Naive B cell (primary cell): ENCODE results near the gene ALPP. TPM values are rescaled to one million over a fixed set of nuclear protein-coding genes. Genes with fewer than 3 reads are reported as not detected.
"Not testable (repeated sequence)": the region's sequence is repeated elsewhere in the genome, so short reads cannot be mapped to it uniquely, and the experiment has no call there.

Source experiments
- ATAC-seq, 2 donors: fragments of 150-1000 bp; cut with Tn5 transposase; 2 replicates each; pipeline ENCODE4 v1.10.0; 2021; ENCODE audit warnings: low read depth in 2 of 2, mild to moderate bottlenecking in 2 of 2, moderate library complexity in 2 of 2
- DNase-seq: peaks from one replicate; pipeline ENCODE4 v3.0.0; 2022
- H3K27ac Mint-ChIP-seq, 6 donors: one replicate each; pipeline ENCODE4 v1.8.0; 2020 to 2022; ENCODE audit warnings: mild to moderate bottlenecking in 6 of 6, mixed read lengths in 6 of 6, moderate library complexity in 5 of 6, inconsistent platforms in 2 of 6
- H3K27me3 Mint-ChIP-seq, 3 donors: one replicate each; pipeline ENCODE4 v1.8.0; 2021 to 2022; ENCODE audit warnings: mixed read lengths in 3 of 3, mild to moderate bottlenecking in 1 of 3
- H3K36me3 Mint-ChIP-seq, 2 donors: one replicate each; pipeline ENCODE4 v1.8.0; 2020 to 2022; ENCODE audit warnings: mixed read lengths in 2 of 2, inconsistent platforms in 1 of 2, mild to moderate bottlenecking in 1 of 2
- H3K4me1 Mint-ChIP-seq, 3 donors: one replicate each; pipeline ENCODE4 v1.8.0; 2020 to 2022; ENCODE audit warnings: mixed read lengths in 3 of 3, inconsistent platforms in 1 of 3, mild to moderate bottlenecking in 1 of 3, moderate library complexity in 1 of 3
- H3K4me3 Mint-ChIP-seq, 8 donors: one replicate each; pipeline ENCODE4 v1.8.0; 2020 to 2022; ENCODE audit warnings: mild to moderate bottlenecking in 8 of 8, mixed read lengths in 8 of 8, moderate library complexity in 8 of 8, inconsistent platforms in 2 of 8
- H3K9me3 Mint-ChIP-seq, 7 donors: one replicate each; pipeline ENCODE4 v1.8.0; 2020 to 2022; ENCODE audit warnings: mixed read lengths in 7 of 7, mild to moderate bottlenecking in 5 of 7, inconsistent platforms in 2 of 7, moderate library complexity in 1 of 7
- polyA plus RNA-seq, 6 donors: library from polyadenylated mRNA; unstranded; fragments of 300-500 nt; fragmentation: Illumina TruSeq; gene quantifications; one replicate each; pipeline ENCODE4 v1.2.3, GENCODE V29; 2021; ENCODE audit warnings: low read depth in 6 of 6

The ALPP gene
- polyA plus RNA-seq, 6 donors from 2014 or later: 0.26 to 0.69 (median 0.40) TPM; not detected in 3

DNA sequence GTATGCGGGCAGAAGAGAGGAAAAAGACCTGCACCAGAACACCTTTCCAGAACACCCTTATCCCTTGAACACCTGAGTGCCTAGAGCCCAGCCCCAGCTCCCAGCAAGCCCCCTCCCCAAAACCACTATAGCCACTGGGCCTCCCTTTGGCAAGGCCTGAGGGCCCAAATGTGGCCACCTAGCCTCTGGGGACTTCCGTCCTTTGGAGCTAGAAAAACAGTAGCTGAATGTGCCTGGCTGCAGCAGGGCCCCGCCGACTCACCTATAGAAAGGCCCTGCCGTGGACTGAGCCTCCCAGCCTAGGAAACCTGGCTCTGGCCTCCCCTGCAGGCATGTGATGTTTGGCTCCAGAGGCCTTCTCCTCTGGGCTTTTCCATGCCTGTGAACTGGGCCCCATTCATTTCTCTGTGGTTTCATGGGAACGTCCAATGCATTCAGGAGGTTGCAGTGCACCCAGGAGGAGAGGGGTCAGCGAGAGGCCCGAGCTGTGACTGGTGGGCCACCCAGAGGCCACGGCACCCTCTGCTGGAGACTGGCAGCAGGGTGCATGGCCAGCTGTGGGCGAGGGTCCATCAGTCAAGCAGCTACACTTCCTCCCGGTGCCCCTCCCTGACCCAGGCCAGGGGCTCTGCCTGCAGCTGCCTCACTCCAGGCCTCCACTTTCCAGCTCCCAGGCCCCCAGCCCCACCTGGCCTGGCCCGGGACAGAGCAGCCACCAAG, 15.3 kb upstream of the ALPP start:
- not testable (repeated sequence) for DNase-seq, ATAC-seq, H3K27me3 Mint-ChIP-seq, H3K36me3 Mint-ChIP-seq, H3K9me3 Mint-ChIP-seq
- peaks cover 8 to 17% (median 16%) of the 10 kb centered on the region in 3 donors for H3K4me1 Mint-ChIP-seq
- peak overlapping the region; percentile 16 to 89 (median 84) for H3K4me3 Mint-ChIP-seq
- H3K27ac Mint-ChIP-seq: peak overlapping the region in 1 of 6 donors; percentile 68

DNA sequence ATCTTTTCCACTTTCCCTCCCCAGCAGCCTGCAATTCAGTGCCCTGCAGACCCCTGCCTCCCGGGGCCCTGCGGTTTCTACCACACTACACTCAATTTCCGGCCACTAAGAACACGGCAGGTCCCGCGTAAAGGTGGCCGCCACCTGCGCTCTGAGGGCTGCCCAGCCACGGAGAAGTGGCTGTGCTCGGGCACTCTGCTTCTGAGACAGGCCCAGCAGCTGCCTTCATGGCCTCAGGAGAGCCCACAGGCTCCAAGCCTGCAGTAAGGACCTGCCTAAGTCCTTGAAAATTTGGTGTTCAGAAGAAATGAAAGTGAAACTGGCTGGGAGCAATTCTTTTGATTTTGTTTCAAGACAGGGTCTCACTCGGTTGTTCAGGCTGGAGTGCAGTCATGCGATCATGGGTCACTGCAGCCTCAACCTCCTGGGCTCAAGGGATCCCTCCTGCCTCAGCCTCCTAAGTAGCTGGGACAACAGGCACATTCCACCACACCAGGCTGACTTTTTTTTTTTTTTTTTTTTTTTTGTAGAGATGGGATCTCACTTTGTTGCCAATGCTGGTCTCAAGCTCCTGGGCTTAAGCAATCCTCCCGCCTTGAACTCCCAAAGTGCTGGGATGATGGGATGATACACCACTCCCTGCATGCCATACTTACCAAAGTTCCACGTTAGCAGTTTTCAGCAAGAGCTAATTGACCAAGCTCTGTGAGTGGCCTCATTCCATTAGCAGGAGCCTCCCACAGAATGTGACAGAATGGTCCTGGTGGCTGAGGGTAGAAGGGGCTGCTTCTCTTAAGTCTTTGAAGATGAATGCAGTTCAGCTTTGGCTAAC, 14.6 kb upstream of the ALPP start:
- ATAC-seq (no peak), DNase-seq (no peak)
- Mint-ChIP-seq H3K36me3 (peaks cover 0 to 8% of the 10 kb centered on the region in 2 donors), H3K9me3 (peaks cover 0 to 8% (median 7%) of the 10 kb centered on the region in 7 donors), H3K4me3 (peak overlapping the region; percentile 16 to 89 (median 84)), H3K27ac (peak overlapping the region in 3 of 6 donors; percentile 20 to 82 (median 68)), H3K27me3 (peaks cover 0 to 8% (median 0%) of the 10 kb centered on the region in 3 donors), H3K4me1 (peaks cover 8 to 17% (median 16%) of the 10 kb centered on the region in 3 donors)

DNA sequence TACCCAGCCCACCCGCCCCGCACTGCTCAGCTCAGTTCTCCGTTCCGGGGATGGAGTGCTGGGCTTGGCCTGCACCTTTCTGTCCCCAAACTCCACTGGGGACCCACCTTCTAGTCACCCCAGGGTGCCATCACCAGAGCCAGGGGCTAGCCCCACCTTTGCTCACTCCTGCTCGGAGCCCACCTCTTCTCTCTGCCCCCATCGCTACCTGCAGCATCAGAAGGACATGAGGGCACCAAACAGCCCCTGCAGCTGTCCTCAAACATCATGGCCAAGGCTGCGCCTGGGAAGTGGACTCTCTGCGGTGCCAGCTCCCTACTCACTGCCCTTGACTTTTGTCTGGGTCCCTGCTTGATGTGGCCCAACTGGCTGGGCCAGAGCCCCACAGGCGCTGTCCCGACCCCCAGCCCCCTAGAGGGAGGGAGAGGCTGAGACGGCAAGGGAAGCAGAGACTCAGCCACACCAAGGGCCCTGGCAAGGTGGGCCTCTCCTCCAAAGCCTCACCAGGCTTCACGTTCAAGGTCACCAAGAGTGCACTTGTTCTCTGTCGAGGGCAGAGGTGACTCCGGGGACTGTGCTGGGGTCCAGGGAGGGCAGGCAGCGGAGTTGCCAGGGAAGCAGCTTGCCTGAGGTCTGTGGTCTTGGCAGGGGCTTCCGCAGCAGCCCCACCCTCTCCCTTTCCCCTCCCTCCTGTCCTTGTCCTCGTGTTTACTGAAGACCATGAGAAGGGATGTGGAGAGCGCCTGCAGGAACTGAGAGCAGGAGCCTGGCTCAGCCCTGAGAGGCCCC, 13.6 kb upstream of the ALPP start:
- peak overlapping the region in 6 of 8 donors; percentile 6 to 74 (median 57) for H3K4me3 Mint-ChIP-seq
- not testable (repeated sequence) for DNase-seq

DNA sequence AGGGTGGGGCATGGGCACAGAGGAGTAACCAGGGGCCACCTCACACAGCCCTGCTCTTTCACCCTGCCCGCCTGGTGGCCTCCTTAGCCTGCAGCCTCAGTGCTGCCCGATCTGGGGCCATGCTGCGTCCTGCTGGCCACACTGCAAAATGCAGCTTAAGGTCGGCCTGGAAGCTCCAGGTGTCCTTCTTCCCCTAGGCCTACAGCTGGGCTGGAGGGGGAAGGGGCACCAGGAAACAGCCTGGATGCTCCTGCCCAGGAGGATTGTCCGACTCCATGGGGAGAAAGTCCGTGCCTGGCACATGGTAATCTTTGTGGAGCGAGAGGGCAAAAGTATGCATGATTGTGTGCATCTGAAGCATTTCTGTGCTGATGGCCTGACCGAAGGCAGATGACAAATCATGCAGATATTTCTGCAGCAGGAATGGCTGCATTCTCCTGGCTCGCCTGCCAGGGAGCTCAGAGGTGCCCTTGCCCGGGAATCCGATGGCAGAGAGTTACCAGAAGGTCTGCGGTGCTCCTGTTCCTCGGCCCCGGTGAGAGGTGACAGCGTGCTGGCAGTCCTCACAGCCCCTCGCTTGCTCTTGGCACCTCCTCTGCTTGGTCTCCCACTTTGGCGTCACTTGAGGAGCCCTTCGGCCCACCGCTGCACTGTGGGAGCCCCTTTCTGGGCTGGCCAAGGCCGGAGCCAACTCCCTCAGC, 12.8 kb upstream of the ALPP start:
- Mint-ChIP-seq H3K4me1 (peaks cover 8 to 17% (median 16%) of the 10 kb centered on the region in 3 donors), H3K27me3 (peaks cover 0 to 8% (median 0%) of the 10 kb centered on the region in 3 donors), H3K4me3 (no peak overlapping the region), H3K9me3 (peaks cover 0 to 8% (median 4%) of the 10 kb centered on the region in 7 donors), H3K36me3 (peaks cover 0 to 8% of the 10 kb centered on the region in 2 donors), H3K27ac (no peak overlapping the region)
- DNase-seq (no peak), ATAC-seq (peak in 1 of 2 donors; percentile 52)

More for the DNA sequence above, 13.6 kb upstream of the ALPP start:
- peaks cover 8 to 17% (median 16%) of the 10 kb centered on the region in 3 donors for H3K4me1 Mint-ChIP-seq
- H3K36me3 Mint-ChIP-seq, H3K9me3 Mint-ChIP-seq, H3K27me3 Mint-ChIP-seq, ATAC-seq: not testable (repeated sequence)
- H3K27ac Mint-ChIP-seq: peak overlapping the region in 1 of 6 donors; percentile 94

DNA sequence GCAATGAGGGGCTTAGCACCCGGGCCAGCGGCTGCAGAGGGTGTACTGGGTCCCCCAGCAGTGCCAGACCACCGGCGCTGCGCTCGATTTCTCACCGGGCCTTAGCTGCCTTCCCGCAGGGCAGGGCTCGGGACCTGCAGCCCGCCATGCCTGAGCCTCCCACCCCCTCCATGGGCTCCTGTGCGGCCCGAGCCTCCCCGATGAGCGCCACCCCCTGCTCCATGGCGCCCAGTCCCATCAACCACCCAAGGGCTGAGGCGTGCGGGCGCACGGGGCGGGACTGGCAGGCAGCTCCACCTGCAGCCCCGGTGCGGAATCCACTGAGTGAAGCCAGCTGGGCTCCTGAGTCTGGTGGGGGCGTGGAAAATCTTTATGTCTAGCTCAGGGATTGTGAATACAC, 12.1 kb upstream of the ALPP start:
- peaks cover 8 to 20% (median 17%) of the 10 kb centered on the region in 3 donors for H3K4me1 Mint-ChIP-seq
- H3K36me3 Mint-ChIP-seq, H3K27ac Mint-ChIP-seq, DNase-seq, H3K27me3 Mint-ChIP-seq, H3K4me3 Mint-ChIP-seq, ATAC-seq, H3K9me3 Mint-ChIP-seq: not testable (repeated sequence)

DNA sequence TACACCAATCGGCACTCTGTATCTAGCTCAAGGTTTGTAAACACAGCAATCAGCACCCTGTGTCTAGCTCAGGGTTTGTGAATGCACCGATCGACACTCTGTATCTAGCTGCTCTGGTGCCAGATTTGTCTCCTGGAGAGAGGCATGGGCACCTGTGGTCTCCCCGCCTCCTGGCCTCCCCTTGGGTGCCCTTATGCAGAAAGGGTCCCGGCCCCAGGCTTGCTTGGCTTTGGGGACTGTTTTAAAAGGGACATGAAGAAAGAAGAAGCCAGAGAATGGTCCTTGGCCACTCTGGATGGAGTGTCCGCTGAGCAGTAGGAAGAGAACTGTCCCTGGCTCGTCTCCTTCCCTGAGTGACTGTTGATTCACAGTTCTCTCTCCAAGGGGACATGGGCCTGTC, 11.5 kb upstream of the ALPP start:
- peaks cover 0 to 5% (median 3%) of the 10 kb centered on the region in 7 donors for H3K9me3 Mint-ChIP-seq
- DNase-seq (no peak), ATAC-seq (no peak)
- H3K4me1 Mint-ChIP-seq: peaks cover 8 to 24% (median 17%) of the 10 kb centered on the region in 3 donors
- H3K27me3 Mint-ChIP-seq: peaks cover 0 to 8% (median 0%) of the 10 kb centered on the region in 3 donors
- H3K36me3 Mint-ChIP-seq: peaks cover 0 to 6% of the 10 kb centered on the region in 2 donors
- H3K4me3 Mint-ChIP-seq: no peak overlapping the region
- H3K27ac Mint-ChIP-seq: no peak overlapping the region

DNA sequence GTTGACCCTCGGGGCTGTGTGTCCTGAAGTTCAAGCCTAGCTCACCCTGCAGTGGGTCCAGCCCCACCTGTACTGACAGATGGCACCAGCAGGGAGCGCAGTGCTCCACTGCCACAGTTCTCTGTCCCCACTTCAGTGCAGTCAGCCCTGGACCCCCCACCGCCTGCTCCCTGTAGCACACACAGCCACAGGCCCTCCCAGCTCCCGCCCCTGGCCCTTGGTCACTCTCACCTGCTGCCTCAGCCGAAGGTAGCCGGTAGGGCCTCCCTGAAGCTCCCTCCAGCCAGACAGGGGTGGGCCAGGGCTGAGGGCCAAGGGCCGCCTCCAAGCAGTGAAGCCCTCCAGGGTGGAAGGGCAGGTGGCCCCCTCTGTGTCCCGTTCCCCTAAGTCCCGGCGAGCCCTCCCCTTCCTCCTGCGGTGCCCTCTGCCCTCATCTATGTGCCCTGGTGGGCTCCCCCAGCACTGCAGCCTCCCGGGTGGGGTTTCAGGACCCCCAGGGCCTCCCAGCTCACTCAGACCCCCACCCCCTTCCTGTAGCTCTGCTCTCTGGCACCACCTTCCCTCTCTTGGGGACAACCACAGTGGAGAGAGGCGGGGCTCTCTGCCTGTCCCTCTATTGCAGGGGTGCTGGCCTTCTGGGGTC, 10.8 kb upstream of the ALPP start:
- no peak for ATAC-seq
- Mint-ChIP-seq H3K36me3 (no peaks in the 10 kb centered on the region), H3K4me1 (peaks cover 8 to 24% (median 17%) of the 10 kb centered on the region in 3 donors), H3K27me3 (peaks cover 0 to 8% (median 0%) of the 10 kb centered on the region in 3 donors), H3K27ac (peak overlapping the region in 1 of 6 donors; percentile 85), H3K4me3 (no peak overlapping the region), H3K9me3 (no peaks in the 10 kb centered on the region)
- DNase-seq: no peak

DNA sequence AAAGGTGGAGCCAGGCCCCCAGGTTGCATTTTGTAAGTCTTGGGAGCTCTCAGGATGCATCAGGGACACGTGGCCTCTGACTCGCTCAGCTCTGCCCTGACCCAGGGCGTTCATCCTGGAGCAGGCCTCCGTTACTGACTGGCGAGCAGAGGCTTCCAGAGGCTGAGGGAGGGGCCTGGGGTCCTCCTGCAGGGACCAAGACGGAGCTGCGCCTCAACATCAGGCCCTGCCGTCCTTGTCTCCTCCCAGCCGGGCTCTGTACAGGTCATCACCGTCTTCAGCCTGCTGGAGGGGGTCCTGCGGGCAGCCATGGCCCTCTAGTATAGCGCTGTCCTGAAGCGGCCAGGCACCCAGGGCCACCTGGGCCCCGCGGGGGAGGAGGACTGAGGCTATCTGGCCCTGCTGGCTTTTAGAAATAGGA, 10.2 kb upstream of the ALPP start:
- H3K27ac Mint-ChIP-seq: no peak overlapping the region

DNA sequence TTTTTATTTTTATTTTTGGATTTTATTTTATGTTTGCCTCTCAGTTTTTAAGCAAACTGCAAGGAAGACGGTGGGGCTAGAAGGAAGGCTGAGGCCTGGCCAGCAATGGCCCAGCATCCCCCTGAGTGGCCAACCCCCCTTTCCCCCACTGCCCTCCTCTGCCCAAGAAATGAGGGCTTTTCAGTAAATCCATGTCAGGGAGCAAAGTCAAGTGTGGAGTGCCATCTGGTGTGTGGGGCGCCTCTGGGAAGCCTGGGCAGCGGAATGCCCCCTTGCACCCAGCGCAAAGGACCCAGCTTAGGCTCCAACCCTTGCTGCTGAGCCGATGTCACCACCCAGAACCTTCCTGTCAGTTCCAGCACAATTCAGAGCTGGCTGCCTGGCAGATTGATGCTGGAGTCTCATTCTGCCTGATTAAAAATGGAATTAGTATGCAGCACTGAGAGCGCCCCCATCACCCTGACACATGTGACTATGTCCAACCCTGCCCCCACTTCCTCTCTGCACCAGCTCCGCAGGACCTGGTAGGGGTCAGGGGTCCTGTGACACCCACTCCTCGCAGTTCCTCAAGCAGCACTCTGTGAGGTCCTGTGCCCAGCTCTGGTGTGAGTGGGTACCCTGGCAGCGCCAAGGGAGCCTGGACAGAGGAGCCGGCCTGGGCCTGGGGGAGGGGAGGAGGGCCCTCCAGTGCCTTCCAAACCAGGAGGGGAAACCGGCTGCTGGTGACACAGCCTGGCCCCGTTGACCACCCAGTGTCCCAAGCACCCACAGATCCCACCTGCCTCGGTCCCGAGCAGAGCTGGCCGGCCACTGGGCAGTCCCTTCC, 9.2 kb upstream of the ALPP start:
- peaks cover 0 to 8% (median 0%) of the 10 kb centered on the region in 3 donors for H3K27me3 Mint-ChIP-seq
- no peak overlapping the region for H3K27ac Mint-ChIP-seq
- H3K9me3 Mint-ChIP-seq: no peaks in the 10 kb centered on the region
- no peak for DNase-seq
- no peak for ATAC-seq
- H3K36me3 Mint-ChIP-seq: no peaks in the 10 kb centered on the region
- H3K4me1 Mint-ChIP-seq: peaks cover 3 to 12% (median 8%) of the 10 kb centered on the region in 3 donors
- H3K4me3 Mint-ChIP-seq: no peak overlapping the region

More for the DNA sequence above, 10.2 kb upstream of the ALPP start:
- Mint-ChIP-seq H3K9me3 (no peaks in the 10 kb centered on the region), H3K4me1 (peaks cover 8 to 22% (median 17%) of the 10 kb centered on the region in 3 donors), H3K27me3 (peaks cover 0 to 8% (median 0%) of the 10 kb centered on the region in 3 donors), H3K36me3 (no peaks in the 10 kb centered on the region), H3K4me3 (no peak overlapping the region)
- ATAC-seq: no peak
- no peak for DNase-seq

DNA sequence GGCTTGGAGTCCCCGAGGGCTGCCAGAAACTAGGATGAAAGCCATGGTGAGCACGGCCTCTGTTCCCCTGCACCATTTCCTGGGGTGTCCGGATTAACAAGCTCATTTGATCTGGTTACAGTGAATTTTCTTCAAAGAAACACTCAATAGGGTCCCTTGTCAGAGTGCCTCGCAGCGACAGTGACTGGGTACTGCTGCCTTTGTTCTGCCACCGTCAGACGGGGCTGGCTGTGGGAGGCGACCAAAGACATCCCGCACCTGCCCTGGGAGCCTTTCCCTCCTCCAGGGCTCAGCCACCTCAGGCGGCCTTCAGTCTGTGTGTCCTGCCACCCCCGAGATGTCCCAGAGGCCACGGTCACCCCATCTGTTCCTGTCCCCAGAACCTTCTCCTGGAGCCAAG, 8.5 kb upstream of the ALPP start:
- not testable (repeated sequence) for ATAC-seq, H3K4me3 Mint-ChIP-seq, H3K9me3 Mint-ChIP-seq, H3K4me1 Mint-ChIP-seq, H3K36me3 Mint-ChIP-seq, H3K27ac Mint-ChIP-seq, DNase-seq, H3K27me3 Mint-ChIP-seq

DNA sequence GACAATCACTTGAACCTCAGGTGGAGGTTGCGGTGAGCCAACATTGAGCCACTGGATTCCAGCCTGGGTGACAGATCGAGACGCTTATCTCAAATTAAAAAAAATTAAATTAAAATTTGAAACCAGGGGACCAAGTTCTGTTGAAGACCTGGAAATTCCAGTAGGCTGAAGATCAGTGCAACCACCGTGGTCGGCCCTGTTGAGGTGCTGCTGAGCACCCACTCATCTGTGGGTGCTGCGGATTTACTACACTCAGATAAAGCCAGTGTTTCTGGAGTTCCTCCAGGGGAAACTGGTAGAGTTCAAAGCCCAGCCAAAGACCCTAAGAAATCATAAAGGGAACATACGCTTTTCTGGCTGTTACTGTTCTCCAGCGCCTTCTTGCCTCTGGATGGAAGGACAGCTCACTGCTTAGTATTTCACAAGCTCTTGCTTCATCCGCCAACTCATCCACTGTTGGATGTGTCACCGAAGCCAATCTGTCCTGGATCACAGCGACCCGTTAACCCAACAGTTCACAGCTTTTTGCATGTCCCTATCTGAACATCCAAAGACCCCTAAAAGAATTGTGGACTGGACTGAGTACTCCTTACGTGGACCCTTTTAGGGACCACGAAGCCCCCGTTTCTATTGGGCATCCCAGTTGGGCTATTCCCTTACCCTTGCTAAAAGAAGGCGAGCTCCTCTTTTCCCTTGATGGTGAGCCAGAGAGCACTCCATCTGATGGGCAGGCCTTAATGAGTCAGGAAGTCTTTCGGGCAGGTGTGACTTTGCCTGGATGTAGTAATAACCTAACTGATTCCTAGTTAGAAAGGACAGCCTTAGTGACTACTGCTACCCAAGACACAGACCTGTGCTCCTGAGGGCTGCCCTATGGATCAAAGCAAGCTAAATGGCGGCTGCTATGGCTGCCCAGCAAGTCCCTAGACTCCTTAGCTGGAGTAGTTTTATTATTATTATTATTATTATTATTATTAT, 6.0 kb upstream of the ALPP start:
- Mint-ChIP-seq H3K4me1 (peaks cover 0 to 8% (median 0%) of the 10 kb centered on the region in 3 donors), H3K36me3 (no peaks in the 10 kb centered on the region), H3K4me3 (no peak overlapping the region), H3K27ac (peak overlapping the region in 1 of 6 donors; percentile 61), H3K27me3 (no peaks in the 10 kb centered on the region), H3K9me3 (no peaks in the 10 kb centered on the region)
- DNase-seq (no peak), ATAC-seq (no peak)
